NOMO-1 (cell line): ENCODE measurements around the gene MESP2.
A peak's percentile ranks its signal among the peaks of the same experiment; 100 is the strongest.

Experiments
- DNase-seq, 2 experiments: peaks; one replicate each; lab custom pipeline; 2025; ENCODE audit not compliant: unreplicated experiment in 2 of 2; lab: John Stamatoyannopoulos, UW

MESP2 gene

DNA sequence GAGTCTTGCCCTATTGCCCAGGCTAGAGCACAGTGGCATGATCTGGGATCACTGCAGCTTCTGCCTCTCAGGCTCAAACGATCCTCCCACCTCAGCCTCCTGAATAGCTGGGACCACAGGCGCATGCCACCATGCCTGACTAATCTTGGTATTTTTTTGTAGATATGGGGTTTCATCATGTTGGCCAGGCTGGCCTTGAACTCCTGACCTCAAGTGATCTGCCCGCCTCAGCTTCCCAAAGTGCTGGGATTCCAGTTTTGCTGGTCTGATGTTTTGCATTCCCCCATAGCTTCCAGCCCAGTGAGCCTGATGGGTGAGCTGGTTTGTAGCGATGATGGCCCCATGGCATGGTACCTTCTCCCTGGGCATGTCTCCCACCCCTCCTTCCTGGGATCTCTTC is 20.4 kb upstream of the MESP2 start:
- DNase-seq: no peak

DNA sequence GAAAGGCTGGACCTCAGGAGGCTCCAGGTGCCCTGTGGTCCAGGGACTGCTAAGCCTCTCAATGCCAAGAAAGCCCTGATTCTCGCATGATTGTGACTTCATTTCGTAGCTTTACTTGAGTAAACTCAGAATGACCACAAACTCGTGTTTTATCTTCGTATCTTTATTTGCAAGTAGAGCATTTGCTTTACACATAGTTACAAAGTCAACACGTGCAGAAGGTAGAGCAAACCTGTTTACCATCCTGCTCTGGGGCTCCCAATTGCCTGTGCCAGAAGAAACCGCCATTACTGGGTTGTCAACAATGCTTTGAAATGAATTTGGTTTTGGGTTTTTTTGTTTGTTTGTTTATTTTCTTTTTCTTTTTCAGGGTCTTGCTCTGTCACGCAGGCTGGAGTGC is 19.2 kb upstream of the MESP2 start:
- no peak for DNase-seq

DNA sequence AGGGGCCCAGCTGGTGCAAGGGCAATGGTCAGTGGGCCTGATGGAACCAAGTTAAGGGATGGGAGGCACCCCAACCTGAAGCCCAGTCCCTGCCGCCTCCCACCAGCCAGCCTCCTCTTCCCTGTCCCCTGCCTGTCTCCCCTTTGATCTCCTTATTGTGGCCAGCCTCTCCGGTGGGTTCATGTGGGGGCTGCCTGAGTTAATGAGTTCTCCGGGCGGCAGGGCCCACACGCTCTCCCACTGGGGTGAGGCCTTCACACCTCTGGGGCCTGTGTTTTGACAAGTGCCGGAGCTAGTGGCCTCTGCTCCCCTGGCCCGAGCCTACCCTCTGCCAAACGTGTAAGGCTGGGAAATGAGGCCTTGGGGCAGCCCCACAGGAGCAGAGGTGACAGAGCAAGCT is 17.8 kb upstream of the MESP2 start:
- no peak for DNase-seq

DNA sequence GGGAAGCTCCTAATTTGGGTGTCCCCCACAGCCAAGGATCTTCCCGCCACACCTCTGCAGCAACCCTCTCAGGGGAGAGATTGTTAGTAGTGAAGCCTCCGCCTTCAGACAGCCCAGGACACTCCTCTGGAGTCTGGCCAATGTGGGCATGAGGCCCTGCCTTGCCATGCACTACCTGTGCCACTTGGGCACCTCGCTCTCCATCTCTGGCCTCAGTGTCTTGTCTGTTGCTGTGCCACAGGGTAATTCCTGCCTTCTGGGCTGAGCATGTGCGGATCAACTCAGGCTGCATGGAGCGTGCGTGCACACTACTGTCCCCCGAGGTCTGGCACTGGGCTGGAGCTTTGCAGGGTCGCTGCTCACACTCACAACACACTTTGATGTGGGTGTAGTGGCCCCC is 17.2 kb upstream of the MESP2 start:
- DNase-seq: no peak

DNA sequence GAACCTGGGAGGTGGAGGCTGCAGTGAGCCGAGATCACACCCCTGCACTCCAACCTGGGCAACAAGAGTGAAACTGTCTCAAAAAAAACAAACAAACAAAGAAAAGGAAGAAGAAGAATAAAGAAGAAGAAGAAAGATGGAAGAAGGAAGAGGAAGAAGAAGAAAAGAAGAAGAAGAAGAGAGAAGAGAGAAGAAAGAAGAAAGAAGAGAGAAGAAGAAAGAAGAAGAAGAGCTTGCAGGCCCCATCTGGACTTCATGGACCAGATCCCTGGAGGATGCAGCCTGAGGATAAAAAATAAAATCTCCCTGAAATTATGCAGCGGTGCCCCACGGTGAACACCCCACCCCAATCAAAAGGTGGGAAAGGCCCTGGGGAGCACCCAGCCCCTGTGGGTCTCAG is 16.3 kb upstream of the MESP2 start:
- DNase-seq: no peak

- DNase-seq: peak; percentile 53 to 68
These were observed 15.7 kb upstream of the MESP2 start for GRCh38 chr15:89760303-89761008.

- no peak for DNase-seq
These were observed 14.9 kb upstream of the MESP2 start for GRCh38 chr15:89761009-89761831.

DNA sequence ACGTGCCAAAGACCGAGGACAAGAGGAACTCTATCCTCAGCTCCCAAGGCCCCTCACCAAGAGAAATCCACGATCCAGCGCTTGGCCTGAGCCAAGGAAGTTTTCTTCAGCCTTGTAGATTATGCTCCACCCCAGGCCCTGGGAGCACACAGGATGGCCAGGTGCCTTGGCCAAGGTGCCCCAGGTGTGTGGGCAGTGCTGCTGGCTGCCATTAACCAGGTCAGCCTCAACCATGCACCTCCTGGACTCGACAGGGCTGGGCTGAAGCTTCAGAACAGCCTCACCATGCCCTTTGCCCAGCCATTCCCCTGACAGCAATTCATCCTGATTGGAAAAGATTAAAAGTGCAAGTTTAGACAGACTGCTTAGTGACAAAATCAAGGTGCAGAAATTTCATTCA is 14.2 kb upstream of the MESP2 start:
- no peak for DNase-seq

- no peak for DNase-seq
These were observed 10.4 kb upstream of the MESP2 start for GRCh38 chr15:89765694-89766093.

- DNase-seq: no peak
These were observed 9.5 kb upstream of the MESP2 start for GRCh38 chr15:89766357-89767311.

DNA sequence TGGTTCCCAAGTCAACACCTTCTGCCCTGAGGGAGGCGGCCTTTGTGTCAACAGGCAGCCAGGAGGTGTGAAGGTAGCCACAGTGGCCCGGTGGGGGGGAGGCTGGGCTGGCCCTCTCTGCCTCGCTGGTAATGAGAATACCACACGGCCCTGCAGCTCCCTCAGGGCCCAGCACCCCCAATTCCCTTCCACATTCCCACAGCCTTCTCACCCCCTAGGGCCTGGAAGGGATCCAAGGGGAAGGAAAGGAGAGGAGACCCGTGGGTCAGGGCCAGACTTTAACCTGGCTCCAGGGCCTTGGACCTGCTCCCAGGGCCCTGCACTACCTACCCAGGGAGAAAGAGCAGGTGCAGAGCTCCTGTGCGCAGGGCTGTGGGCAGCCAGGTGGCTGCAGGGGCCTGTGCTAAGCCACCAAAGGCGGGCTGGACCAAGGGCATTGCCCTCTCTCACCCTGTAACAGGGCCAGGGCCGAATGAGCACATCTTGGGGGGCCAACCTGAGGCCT is 8.7 kb upstream of the MESP2 start:
- DNase-seq: no peak

- DNase-seq: no peak
These were observed 8.0 kb upstream of the MESP2 start for GRCh38 chr15:89768071-89768500.

DNA sequence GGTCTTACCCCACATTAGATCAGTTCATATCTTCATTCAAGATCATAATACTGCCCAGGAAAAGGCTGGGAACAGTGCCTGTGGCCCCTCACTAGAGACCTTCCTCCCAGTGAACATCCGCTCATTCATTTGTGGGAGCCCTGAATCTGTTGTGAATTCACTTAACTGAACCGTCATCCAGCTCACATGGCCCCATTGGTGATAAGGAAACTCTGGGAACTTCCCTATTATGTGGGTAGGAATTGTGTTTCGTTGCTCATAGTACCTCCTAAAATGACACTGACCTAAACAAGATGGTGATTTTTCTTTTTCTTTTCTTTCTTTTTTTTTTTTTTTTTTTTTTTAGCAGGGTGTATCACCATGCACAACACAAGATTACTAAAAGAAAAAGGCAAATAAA is 6.8 kb upstream of the MESP2 start:
- no peak for DNase-seq

GRCh38 chr15:89770041-89770440 is 6.1 kb upstream of the MESP2 start:
- DNase-seq: no peak

GRCh38 chr15:89772932-89773583 is 3.1 kb upstream of the MESP2 start:
- DNase-seq: no peak

DNA sequence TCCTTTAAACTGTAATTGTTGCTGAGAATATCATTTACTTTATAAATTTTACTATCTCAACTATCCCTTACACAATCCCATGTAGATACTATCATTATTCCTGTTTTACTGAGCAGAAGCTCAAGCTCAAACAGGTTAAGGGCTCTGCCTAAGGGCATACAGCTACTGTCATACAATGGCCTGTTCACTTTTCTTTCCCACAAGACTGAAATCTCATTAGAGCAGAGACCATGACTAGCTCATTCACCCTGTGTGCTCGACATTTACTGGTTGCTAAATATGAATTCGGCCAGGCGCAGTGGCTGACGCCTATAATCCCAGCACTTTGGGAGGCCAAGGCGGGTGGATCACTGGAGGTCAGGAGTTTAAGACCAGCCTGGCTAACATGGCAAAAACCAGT is 1.6 kb upstream of the MESP2 start:
- no peak for DNase-seq

DNA sequence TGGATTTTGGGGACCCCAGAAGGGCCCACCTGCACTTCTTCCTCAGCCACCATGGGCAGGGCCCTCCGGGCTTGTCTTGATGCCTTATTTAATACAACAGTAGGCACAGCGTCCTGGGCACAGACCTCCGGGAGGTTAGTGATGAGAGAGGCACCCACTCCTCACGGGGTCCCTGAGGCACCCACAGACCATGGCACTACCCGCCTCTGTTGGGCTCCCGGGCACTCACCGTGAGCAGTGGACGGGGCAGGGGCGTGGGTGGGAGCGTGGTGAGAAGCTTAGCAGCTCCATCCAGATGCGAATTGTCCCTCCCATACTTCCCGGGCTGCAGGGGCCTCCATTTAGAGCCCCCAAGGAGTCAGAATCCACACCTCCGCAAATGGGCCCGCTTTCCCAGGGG is 317 bp upstream of the MESP2 start:
- no peak for DNase-seq

- no peak for DNase-seq
These were observed 1.1 kb downstream of the MESP2 start for GRCh38 chr15:89777073-89777751.

- no peak for DNase-seq
These were observed 1.7 kb downstream of the MESP2 start for GRCh38 chr15:89777782-89778380.

DNA sequence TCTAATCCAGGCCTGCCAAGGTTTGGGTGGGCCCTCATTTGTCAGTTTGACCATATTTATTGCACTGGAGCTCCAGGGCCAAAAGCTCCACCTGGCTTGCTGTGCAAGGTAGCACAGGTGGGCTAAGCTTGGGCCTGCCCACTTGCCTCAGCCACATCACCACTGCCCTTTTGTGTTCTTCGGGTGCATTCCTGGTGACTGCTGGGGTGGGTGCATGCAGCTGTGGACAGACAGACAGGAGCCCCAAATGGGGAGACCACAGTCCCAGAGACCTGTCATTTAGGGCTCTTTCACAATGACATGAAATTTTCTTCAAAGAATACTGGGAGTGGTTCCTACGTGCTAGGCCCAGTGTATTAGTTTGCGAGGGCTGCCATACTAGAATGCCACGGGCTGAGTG is 2.7 kb downstream of the MESP2 start:
- DNase-seq: no peak
